ENCODE measurements around the gene TUBA3E.
"Not testable (repeated sequence)": the region's sequence is repeated elsewhere in the genome, so short reads cannot be mapped to it uniquely, and the experiment has no call there.

TUBA3E gene

DNA sequence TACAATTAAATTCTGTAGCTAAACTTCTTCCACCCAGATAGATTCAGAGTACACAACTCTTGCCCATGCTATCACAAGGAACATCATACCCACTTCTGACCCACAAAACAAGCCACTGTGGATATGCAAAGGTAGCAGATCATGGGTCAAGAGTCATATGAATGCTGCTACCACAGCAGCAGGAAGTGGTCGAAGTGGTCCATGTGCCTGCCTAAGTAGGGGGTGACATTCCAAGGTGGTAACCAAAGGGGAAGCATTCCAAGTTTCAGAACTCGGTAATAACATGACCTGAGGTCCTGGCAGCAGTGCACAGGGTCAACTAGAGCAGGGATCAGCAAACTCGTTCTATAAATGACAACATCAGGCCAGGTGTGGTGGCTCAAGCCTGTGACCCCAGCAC lies 5.8 kb downstream of the TUBA3E start:
- not testable (repeated sequence) for H3K4me1 ChIP-seq (ENCODE audit: control insufficient read depth, insufficient read depth, low read length); H3K4me3 ChIP-seq (ENCODE audit: low read length in 2 of 2)

DNA sequence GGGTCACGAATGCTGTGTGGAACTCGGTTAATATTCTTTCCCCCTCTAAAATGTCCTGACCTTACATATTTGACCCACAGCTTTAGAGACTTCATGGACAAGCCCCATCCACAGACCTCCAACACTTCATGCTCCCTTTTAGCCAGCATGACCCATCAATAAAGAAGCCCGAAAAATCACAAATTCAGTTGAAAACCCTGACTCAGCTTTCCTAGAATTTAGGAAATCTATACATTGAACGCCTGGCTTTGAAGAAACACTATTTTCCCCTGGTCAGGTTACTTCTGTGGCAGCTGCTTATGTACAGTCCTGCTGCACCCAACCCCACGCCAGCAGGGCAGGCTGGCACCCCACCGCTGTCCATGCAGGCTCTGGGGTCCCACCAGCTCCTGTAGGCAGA lies 6.9 kb downstream of the TUBA3E start:
- not testable (repeated sequence) for H3K27me3 ChIP-seq (ENCODE audit: control insufficient read depth in 1 of 2, insufficient read depth in 2 of 2, low read length in 2 of 2); H3K9me3 ChIP-seq (ENCODE audit: control insufficient read depth in 2 of 2, low read length in 2 of 2); H3K36me3 ChIP-seq (ENCODE audit: control insufficient read depth in 2 of 2, insufficient read depth in 2 of 2, low read length in 2 of 2); H3K4me3 ChIP-seq (ENCODE audit: low read length in 2 of 2); H3K27ac ChIP-seq (ENCODE audit: low read length); H3K4me1 ChIP-seq (ENCODE audit: control insufficient read depth, insufficient read depth, low read length); H3K9ac ChIP-seq (ENCODE audit: low read length in 2 of 2)

More for the DNA sequence above, 5.8 kb downstream of the TUBA3E start:
- not testable (repeated sequence) for H3K27me3 ChIP-seq (ENCODE audit: control insufficient read depth in 1 of 2, insufficient read depth in 2 of 2, low read length in 2 of 2); H3K27ac ChIP-seq (ENCODE audit: low read length); H3K9ac ChIP-seq (ENCODE audit: low read length in 2 of 2); H3K36me3 ChIP-seq (ENCODE audit: control insufficient read depth in 2 of 2, insufficient read depth in 2 of 2, low read length in 2 of 2); H3K9me3 ChIP-seq (ENCODE audit: control insufficient read depth in 2 of 2, low read length in 2 of 2)

DNA sequence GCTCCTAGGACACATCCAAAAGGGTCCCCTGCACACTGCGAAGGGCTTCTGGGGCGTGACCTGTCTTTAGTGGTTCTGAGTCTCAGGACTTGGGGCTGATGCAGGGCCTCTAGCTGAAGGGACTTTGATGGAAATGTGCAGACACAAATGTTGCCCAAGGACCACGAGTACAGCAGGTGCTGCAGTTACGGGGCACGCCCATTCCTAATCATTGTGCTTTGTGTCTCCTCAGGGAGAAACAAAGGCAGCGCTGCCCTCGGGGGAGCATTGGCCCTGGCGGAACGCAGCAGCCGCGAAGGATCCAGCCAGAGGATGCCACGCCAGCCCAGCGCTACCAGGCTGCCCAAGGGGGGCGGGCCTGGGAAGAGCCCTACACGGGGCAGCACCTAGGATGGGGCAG lies 8.0 kb downstream of the TUBA3E start:
- no peaks in the 10 kb centered on the region for H3K27me3 ChIP-seq (ENCODE audit: control insufficient read depth in 1 of 2, insufficient read depth in 2 of 2, low read length in 2 of 2)
- H3K27ac ChIP-seq (ENCODE audit: low read length) = no peak overlapping the region
- H3K4me3 ChIP-seq (ENCODE audit: low read length in 2 of 2) = no peak overlapping the region
- H3K4me1 ChIP-seq (ENCODE audit: control insufficient read depth, insufficient read depth, low read length) = no peaks in the 10 kb centered on the region
- H3K9ac ChIP-seq (ENCODE audit: low read length in 2 of 2) = no peak overlapping the region
- H3K36me3 ChIP-seq (ENCODE audit: control insufficient read depth in 2 of 2, insufficient read depth in 2 of 2, low read length in 2 of 2) = no peaks in the 10 kb centered on the region
- no peaks in the 10 kb centered on the region for H3K9me3 ChIP-seq (ENCODE audit: control insufficient read depth in 2 of 2, low read length in 2 of 2)

DNA sequence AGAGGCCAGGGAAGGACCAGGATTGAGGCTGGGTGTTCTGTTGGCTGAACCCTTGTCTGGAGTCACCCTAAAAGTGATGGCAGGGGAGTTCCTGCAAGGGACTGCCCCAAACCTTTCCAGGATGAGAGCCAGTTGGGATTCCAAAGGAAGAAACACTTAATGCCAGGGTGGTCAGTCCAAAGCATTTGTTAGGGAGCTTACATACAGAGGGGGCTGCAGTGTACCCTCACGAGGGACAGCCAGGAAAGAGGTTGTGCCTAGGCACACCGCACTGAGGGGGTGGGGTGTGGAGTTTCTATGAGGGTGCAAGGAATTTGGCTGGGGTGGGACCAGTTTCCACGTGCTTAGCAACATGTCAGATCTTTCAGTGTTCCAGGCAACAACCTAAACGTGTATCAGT lies 9.3 kb downstream of the TUBA3E start:
- H3K4me3 ChIP-seq (ENCODE audit: low read length in 2 of 2); H3K27me3 ChIP-seq (ENCODE audit: control insufficient read depth in 1 of 2, insufficient read depth in 2 of 2, low read length in 2 of 2); H3K4me1 ChIP-seq (ENCODE audit: control insufficient read depth, insufficient read depth, low read length); H3K9me3 ChIP-seq (ENCODE audit: control insufficient read depth in 2 of 2, low read length in 2 of 2); H3K27ac ChIP-seq (ENCODE audit: low read length); H3K9ac ChIP-seq (ENCODE audit: low read length in 2 of 2); H3K36me3 ChIP-seq (ENCODE audit: control insufficient read depth in 2 of 2, insufficient read depth in 2 of 2, low read length in 2 of 2): not testable (repeated sequence)

DNA sequence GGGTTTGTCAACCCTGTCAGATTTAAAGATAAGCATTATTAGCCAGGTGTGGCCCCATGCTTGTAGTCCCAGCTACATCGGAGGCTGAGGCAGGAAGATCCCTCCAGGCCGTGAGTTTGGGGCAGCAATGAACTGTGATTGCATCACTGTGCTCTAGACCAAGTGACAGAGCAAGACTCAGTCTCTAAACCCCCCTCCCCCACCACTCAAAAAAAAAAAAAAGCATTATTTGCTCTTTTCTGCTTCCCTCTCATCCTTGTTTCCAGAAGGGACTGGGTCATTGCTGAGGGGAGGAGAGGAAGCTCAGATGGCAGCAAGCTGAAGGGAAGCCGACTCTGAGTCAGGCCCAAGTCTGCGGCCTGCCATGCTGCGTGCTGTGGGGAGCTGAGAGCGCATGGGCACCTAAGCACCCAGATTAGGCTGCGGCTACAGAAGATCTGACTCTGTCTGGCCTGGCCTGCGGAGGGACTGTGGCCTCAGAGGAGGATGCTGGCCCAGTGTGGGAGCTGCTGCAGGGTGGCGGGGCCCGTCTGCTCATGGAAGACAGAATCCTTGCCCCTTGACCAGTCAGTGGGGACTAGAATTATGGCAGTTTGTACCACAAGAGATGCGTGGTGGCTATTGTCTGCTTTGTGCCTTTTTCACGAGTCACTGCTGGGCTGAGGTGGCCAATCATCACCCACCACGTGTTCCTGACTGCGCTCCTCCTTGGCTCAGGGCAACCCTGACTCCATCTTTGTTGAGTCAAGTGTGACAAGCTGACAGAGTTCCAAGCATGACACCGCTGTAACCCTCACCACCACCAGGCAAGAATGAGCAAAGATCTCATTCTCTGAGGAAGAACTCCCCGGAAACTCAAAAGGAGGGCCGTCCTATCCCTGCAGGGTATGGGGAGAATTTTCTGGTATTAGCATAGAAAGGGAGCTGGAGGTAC lies 10.1 kb downstream of the TUBA3E start:
- H3K4me3 ChIP-seq (ENCODE audit: low read length in 2 of 2); H3K4me1 ChIP-seq (ENCODE audit: control insufficient read depth, insufficient read depth, low read length); H3K9me3 ChIP-seq (ENCODE audit: control insufficient read depth in 2 of 2, low read length in 2 of 2); H3K27ac ChIP-seq (ENCODE audit: low read length); H3K36me3 ChIP-seq (ENCODE audit: control insufficient read depth in 2 of 2, insufficient read depth in 2 of 2, low read length in 2 of 2); H3K27me3 ChIP-seq (ENCODE audit: control insufficient read depth in 1 of 2, insufficient read depth in 2 of 2, low read length in 2 of 2); H3K9ac ChIP-seq (ENCODE audit: low read length in 2 of 2): not testable (repeated sequence)

DNA sequence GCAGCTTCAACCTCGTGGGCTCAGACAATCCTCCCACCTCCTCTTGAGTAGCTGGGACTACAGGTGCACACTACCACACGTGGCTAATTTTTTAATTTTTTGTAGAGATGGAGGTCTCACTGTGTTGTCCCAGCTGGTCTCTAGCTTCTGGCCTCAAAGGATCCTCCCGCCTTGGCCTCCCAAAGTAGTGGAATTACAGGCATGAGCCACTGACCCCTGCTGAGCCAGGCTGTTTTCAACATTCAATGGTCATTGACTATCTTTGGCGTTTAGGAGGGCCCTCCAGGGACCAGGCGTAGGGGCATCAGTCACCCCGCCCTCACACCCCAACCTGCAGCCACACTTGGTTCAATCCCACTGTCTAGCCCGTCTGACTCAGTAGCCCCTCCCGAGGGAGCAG lies 11.0 kb downstream of the TUBA3E start:
- H3K27me3 ChIP-seq (ENCODE audit: control insufficient read depth in 1 of 2, insufficient read depth in 2 of 2, low read length in 2 of 2) = no peaks in the 10 kb centered on the region
- H3K36me3 ChIP-seq (ENCODE audit: control insufficient read depth in 2 of 2, insufficient read depth in 2 of 2, low read length in 2 of 2) = peaks cover 0 to 5% of the 10 kb centered on the region in 2 donors
- no peak overlapping the region for H3K9ac ChIP-seq (ENCODE audit: low read length in 2 of 2)
- no peak overlapping the region for H3K27ac ChIP-seq (ENCODE audit: low read length)
- H3K4me1 ChIP-seq (ENCODE audit: control insufficient read depth, insufficient read depth, low read length) = peaks cover 14% of the 10 kb centered on the region
- H3K4me3 ChIP-seq (ENCODE audit: low read length in 2 of 2) = no peak overlapping the region
- no peaks in the 10 kb centered on the region for H3K9me3 ChIP-seq (ENCODE audit: control insufficient read depth in 2 of 2, low read length in 2 of 2)

DNA sequence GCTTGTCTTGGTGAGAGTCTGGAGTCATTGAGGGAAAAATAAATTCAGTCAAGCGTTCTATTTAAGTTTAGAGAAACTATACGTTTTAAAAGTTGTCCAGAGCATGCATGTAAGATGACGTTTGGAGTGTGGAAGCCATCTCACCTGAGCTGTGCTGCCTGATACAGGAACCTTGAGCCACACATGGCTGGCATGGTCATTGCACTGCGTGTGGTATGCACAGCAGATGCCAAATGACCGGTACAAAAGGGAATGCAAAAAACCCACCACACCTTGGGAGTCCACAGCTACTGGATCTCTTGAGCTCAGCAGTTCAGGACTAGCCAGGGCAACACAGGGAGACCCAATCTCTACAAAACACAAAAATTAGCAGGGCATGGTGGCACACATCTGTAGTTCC lies 11.8 kb downstream of the TUBA3E start:
- H3K9me3 ChIP-seq (ENCODE audit: control insufficient read depth in 2 of 2, low read length in 2 of 2) = no peaks in the 10 kb centered on the region
- H3K27me3 ChIP-seq (ENCODE audit: control insufficient read depth in 1 of 2, insufficient read depth in 2 of 2, low read length in 2 of 2) = no peaks in the 10 kb centered on the region
- H3K4me3 ChIP-seq (ENCODE audit: low read length in 2 of 2) = no peak overlapping the region
- H3K4me1 ChIP-seq (ENCODE audit: control insufficient read depth, insufficient read depth, low read length) = peaks cover 14% of the 10 kb centered on the region
- H3K27ac ChIP-seq (ENCODE audit: low read length) = no peak overlapping the region
- H3K36me3 ChIP-seq (ENCODE audit: control insufficient read depth in 2 of 2, insufficient read depth in 2 of 2, low read length in 2 of 2) = peaks cover 0 to 5% of the 10 kb centered on the region in 2 donors
- H3K9ac ChIP-seq (ENCODE audit: low read length in 2 of 2) = no peak overlapping the region

DNA sequence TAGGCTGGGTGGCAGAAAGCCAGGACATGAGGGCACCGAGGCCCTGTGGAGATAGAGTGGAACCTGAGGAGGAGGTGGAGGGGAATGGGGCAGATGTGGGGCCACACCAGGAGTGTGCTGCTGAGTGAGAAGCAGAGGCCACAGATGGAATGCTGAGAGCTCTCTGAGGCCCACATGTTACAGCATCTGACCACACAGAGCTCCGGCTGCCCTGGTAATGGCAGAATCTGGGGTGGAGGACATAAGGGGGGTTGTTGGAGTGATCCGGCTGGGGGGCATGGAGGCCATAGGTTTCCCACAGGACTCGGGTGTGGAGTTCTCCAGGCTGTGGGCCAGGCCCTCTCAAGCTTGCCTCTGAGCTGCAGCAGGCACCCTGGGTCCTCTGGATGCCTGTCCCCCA lies 12.3 kb downstream of the TUBA3E start:
- no peak overlapping the region for H3K9ac ChIP-seq (ENCODE audit: low read length in 2 of 2)
- H3K27ac ChIP-seq (ENCODE audit: low read length) = no peak overlapping the region
- H3K4me1 ChIP-seq (ENCODE audit: control insufficient read depth, insufficient read depth, low read length) = peaks cover 14% of the 10 kb centered on the region
- H3K27me3 ChIP-seq (ENCODE audit: control insufficient read depth in 1 of 2, insufficient read depth in 2 of 2, low read length in 2 of 2) = no peaks in the 10 kb centered on the region
- H3K4me3 ChIP-seq (ENCODE audit: low read length in 2 of 2) = no peak overlapping the region
- H3K9me3 ChIP-seq (ENCODE audit: control insufficient read depth in 2 of 2, low read length in 2 of 2) = no peaks in the 10 kb centered on the region
- peaks cover 0 to 5% of the 10 kb centered on the region in 2 donors for H3K36me3 ChIP-seq (ENCODE audit: control insufficient read depth in 2 of 2, insufficient read depth in 2 of 2, low read length in 2 of 2)

DNA sequence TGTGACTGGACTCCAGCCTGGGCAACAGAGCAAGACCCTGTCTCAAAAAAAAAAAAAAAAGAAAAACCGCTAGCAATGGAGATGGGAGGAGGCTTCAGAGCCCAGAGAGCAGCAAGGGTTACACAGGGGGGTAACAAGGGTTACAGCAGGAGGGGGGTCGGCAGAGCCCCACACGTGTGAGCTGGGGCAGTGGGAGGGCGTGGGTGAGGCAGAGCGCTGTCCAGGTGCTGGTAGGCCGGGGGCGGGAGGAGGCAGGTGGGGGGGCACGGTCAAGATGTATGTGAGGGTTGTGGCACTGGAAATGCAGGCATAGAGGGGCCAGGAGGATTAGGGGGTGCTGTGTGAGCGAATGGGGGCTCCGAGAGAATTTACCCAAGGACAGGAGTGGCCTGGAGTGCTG lies 12.8 kb downstream of the TUBA3E start:
- Histone ChIP-seq H3K4me3 (ENCODE audit: low read length in 2 of 2) (no peak overlapping the region), H3K27ac (ENCODE audit: low read length) (no peak overlapping the region), H3K27me3 (ENCODE audit: control insufficient read depth in 1 of 2, insufficient read depth in 2 of 2, low read length in 2 of 2) (no peaks in the 10 kb centered on the region), H3K9ac (ENCODE audit: low read length in 2 of 2) (no peak overlapping the region), H3K36me3 (ENCODE audit: control insufficient read depth in 2 of 2, insufficient read depth in 2 of 2, low read length in 2 of 2) (peaks cover 0 to 5% of the 10 kb centered on the region in 2 donors), H3K9me3 (ENCODE audit: control insufficient read depth in 2 of 2, low read length in 2 of 2) (no peaks in the 10 kb centered on the region), H3K4me1 (ENCODE audit: control insufficient read depth, insufficient read depth, low read length) (peaks cover 18% of the 10 kb centered on the region)

DNA sequence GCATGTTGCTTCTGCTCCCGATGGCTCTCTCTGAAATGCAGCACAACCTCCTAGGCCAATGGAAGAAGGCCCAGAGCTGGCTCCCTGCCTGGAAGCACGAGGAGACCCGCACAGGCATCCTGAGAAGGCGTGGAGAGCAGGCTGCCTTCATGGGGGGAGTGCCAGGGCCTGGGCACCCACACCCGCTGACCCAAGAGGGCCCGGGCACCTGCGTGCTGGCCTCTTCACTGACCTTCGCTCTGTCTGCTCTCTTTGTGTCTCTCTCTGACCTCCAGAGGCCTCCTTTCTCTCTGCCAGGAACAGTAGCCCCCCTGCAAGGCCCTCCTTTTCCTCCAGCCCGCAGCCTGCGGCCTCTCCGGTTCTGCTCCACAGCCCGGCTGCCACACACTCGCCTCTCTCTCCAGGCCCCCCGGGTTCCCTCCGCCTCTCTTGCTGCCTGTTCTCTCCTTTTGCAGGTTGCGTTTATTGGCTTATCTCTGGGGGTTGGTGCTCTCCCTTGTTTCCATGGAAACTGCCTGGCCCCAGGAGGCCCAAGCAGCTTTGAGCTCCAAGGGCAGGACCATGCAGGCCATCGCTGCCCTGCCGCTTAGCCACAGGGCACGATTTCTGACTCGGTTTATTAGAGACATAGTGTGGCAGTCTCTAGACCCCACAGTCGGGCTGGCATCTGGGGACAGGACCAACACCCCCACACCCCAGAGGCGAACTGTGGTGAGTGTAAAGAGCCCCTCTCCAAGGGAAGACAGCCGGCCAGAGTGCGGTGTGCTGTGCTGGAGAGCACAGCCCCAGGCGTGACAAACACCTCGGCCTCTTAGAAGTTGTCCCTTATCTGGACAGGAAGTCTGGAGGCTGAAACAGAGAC lies 14.5 kb downstream of the TUBA3E start:
- H3K36me3 ChIP-seq (ENCODE audit: control insufficient read depth in 2 of 2, insufficient read depth in 2 of 2, low read length in 2 of 2) = peaks cover 0 to 5% of the 10 kb centered on the region in 2 donors
- peaks cover 18% of the 10 kb centered on the region for H3K4me1 ChIP-seq (ENCODE audit: control insufficient read depth, insufficient read depth, low read length)
- peak overlapping the region in 1 of 2 donors; percentile 76 for H3K4me3 ChIP-seq (ENCODE audit: low read length in 2 of 2)
- H3K27ac ChIP-seq (ENCODE audit: low read length) = peak overlapping the region; percentile 24
- no peaks in the 10 kb centered on the region for H3K9me3 ChIP-seq (ENCODE audit: control insufficient read depth in 2 of 2, low read length in 2 of 2)
- H3K9ac ChIP-seq (ENCODE audit: low read length in 2 of 2) = peak overlapping the region; percentile 59 to 69
- H3K27me3 ChIP-seq (ENCODE audit: control insufficient read depth in 1 of 2, insufficient read depth in 2 of 2, low read length in 2 of 2) = no peaks in the 10 kb centered on the region
